CD4-positive, alpha-beta T cell treated with Interleukin-15 for 4 hours (primary cell): ENCODE results near the gene PCBP3.
"Not testable (repeated sequence)": the region's sequence is repeated elsewhere in the genome, so short reads cannot be mapped to it uniquely, and the experiment has no call there.

Experiments used
- DNase-seq: peaks from one replicate; pipeline ENCODE4 v3.0.0-alpha.2; 2020; ENCODE audit warnings: low spot score

Gene PCBP3

DNA sequence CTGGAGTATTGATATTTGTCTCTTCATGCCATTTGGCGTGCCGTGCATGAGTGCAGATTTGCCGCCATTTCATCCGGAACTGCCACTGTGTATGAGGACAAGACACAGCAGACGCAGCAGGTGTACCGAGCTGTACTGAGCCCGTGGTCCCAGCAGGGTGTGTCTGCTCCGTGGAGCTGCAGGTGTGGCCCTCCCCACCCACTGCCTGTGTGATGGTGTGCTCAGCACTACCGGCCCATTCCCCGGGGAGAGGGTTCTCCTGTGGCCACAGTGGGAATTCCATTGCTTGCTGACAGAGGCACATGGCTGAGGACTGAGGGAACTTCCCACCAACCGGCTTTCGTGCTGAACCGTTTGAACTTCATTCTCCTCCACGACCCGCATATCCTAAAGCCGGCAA, 303.8 kb downstream of the PCBP3 start:
- DNase-seq: no peak

DNA sequence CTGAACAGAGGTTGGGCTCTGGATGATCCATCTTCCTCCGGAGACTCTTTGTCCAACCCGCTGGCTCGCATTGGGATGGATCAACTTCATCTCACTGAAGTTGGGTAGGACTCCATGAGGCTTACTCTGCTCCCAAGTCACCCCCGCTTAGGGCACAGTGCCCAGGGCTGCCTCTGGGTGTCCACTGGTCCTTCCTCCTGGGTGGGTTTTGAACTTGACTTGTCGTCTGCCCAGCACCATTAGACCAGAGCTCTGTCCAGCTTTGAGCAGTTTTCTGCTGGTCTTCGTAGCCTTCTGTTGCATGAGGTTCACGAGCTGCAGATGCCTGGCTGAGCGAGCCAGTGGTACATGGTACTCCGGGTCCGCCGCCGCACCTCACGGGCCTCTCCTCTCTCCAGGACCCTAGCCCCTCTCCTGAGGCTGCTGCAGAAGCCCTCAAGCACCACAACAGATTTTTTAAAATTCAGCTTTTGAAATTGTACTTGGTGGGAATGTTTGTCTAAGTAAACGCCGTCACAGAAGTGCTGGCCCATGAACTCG, 304.3 kb downstream of the PCBP3 start:
- no peak for DNase-seq

DNA sequence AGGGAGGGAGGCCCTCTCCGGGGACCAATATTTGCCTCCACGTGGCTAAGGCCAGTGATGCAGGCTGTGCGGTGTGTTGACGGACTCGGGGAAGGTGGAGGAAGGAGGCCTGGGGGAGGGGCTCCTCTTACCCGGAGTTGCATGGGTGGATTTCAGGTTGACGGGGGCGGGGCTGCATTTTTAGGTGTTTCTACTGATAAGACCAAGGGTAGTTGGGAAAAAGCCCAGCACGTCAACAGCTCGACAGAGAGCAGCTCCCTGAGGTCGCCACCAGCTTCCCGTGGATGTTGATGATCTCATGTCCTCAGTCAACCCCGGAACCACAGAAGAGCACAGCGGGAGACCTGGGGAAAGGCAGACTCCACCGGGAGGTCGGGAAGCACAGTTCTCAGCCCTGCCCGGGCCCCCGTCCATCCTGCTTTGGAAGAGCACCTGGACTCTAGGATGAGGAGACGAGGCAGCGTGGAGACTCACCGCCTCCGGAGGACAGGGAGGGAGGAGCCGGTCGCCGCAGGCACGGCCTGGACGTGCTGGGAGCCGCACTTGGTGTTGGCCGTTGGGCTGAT, 305.1 kb downstream of the PCBP3 start:
- no peak for DNase-seq

DNA sequence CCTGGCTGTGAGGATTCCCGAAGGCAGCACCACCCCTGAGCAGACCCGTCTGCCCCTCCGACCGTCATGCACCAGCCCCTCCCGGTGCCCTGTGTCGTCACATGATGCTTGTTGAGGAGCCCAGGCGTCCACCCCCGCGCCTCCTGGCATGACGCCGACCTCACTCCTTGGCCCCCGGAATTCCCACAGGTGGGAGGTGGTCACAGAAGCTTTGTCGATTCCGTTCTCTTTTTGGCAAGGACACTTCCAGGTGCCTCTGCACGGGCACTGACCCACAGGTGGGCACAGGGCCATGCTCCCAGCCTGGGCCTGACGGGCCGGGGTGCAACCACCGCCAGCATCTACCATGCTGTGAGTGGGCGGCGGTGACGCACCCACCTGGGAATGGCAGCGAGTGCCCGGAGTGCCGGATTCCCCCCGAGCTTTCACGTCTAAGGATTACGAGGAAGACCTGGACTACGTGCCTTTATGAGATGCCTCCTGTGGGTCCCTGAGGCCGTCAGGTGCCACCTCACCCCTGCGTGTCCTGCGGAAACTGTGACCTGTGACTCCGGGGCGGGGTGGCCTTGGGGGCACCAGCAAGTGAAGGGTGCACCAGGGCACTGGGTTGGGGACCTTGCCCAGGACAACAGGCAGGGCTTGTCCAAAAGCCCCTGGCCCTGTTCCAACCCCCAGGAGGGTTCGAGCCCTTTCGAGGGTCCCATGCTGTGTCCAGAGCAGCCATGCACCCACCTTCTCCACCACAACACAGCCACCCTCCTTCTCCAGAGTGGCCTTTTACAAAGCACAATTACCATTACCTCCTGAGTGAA, 306.6 kb downstream of the PCBP3 start:
- DNase-seq: no peak

DNA sequence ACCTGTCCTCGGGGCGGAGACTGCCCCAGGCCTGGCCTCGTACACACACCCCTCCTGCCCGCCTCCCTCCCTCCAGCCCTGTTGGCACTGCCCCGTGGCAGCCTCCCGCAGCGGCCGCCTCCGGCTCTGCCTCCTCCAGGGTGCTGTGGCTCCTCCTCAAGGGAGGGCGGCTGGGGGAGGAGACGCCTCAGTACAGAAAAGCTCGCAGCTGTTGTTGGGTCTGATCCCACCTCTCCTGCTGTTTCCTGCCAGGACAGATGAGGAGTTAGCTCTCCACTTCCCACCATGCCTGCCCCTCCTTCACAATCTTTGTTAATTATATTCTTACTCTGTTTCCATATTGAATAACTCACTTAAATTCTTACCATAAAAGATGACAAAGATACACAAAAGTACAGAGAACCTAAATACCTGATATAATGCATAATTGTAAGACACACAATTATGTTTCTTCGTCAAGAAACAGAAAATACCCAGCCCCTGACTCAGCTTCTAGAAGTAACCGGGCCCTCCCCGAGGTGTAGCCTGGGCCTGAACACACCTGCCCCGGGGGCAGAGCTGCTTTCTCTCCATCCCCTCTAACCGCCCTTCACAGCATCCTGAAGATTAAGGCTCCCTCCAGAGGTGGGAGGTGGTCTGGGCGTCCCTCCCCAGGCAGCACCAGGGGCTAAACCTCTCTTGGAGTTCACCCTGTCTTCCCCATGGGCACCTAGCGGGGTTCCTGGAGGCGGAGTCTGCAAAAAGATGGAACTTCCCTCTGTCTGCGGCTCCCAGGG, 307.4 kb downstream of the PCBP3 start:
- DNase-seq: no peak

DNA sequence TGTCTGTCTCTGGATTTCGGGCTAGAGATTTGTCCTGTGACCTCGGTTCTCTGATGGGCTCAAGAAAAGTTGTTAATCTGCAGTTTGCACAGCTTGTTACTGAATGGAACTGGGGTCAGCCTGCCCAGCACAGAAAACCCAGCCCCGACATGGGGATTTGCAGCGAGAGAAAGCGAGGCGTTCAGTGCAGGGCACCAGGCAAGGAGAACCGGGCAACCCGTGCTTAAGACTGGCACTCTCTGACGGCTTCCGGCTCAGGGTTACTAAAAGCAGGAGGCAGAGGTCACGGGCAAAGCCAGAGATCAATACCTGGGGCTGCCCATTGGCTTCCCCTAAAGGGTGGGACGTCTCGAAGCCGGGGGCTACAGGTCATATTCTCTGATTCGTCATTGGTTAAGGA, 308.2 kb downstream of the PCBP3 start:
- no peak for DNase-seq

DNA sequence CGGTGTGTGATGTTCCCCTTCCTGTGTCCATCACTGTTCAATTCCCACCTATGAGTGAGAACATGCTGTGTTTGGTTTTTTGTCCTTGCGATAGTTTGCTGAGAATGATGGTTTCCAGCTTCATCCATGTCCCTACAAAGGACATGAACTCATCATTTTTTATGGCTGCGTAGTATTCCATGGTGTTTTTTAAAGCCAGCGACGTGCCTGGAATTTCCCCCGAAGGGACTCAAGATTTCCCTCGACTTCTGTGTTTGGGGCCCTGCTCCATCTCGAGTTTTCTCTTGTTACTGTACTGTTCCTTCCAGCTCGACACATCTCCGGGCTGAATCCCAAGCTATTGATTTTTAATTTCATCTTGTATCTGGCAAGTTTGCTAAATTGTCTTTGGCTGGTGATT, 309.0 kb downstream of the PCBP3 start:
- not testable (repeated sequence) for DNase-seq

DNA sequence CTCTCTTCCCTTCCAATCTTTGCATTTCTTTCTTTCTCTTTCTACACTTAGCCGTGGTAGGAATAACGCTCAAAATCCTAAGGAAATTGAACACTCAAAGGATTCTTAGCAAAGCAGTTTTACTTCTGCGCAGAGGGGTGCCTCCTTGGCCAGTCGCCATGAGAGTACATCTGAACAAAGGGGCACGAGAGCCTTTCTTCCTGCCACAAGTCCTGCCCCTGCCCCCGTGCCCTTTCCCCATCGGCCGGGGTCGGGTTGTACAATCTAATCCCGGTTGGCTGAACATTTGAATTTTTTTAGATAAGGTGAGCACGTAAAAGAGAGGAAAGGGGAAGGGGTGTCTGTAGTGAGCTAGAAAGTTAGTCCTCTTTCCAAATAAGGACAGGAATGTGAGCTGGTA, 309.4 kb downstream of the PCBP3 start:
- no peak for DNase-seq

DNA sequence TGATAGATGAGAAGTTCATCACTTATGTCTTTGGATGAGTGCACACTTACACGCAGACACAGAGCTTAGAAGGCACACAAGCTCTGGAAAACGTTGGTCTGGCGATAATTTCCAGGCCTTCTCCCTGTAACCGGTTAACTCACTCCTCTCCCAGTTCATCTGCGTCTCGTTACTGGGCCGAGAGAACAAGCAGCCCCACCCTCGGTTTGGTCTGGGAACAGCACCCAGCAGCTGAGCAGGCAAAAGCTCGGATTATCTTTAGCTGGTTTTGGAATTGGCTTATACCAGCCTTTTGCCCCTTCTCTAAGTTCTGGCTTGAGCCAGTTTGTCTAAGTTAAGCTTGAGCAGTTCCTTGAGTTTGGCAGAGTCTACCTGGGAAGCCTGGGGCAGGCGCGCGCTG, 310.7 kb downstream of the PCBP3 start:
- no peak for DNase-seq

DNA sequence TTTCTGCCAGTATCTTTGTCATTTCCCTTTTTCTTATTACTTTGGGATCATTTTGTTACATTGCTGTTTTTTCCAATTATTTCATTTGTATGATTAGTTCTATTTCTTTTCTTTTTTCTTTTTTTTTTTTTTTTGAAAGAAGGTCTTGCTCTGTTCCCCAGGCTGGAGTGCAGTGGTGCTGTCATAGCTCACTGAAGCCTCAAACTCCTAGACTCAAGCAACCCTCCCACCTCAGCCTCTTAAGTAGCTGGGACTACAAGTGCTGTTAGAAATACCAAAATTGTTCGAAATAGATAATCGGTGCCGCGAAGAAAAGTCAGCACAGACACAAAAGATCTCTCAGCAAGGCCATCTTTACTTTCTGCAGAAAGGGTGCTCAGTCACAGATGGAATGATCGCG, 311.4 kb downstream of the PCBP3 start:
- no peak for DNase-seq

DNA sequence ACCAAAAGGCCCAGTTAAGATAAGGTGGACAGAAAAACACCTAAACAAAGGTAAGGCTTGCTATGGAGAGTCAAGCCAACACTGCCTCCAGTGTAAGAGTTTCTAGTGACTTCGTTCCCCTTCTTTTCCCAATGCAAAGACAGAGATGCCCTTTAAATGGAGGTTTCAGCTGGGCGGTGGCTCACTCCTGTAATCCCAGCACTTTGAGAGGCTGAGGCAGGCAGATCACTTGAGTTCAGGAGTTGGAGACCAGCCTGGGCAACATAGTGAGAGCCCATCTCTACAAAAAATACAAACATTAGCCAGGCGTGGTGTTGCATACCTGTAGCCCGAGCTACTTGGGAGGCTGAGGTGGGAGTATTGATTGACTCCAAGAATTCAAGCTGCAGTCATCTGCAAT, 314.0 kb downstream of the PCBP3 start:
- DNase-seq: no peak

DNA sequence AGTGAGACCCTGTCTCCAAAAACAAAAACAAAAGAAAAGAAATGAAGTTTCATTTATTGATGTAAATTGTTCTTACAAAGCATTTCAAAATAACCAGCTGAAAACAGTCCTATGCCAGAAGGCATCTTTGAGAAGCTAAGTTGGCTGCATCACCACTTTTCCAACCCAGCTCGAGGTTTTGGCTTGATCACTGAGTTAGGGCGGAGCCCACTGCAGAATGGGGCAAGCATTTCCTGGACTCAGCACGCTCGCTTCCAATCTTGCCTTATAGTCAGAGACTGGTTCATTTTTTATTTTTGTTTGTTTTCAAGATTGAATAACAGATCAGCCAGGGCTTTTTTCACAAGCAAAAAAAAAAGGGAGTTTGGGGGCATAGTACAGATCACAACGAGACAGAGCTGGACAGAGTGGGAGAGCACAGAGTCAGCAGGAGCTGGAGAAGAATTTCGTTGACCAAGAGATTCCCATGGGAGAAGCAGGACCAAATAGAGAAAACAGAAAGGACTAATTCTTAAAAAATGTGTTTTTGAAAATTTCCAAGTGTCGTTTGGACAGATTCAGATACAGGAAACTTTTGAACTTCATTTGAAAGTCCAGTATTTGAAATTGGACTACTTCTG, 314.6 kb downstream of the PCBP3 start:
- no peak for DNase-seq

DNA sequence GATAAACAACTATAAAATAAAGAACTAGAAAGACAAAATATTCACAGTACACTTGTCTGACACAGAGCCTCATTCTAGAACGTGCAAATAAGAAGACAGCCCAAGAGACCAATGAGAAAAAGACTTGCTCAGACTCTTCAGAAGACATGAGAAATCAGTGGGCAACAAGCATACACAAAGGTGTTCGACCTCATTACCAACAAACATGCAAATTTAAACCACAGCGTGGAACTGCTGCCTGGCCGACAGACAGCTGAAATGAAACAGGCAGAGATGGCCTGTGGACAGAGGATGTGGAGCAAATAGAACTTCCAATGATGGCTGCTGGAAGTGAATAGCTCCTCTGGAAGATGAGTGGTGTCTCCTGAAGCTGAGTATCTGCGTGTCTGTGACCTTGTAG, 315.7 kb downstream of the PCBP3 start:
- no peak for DNase-seq

DNA sequence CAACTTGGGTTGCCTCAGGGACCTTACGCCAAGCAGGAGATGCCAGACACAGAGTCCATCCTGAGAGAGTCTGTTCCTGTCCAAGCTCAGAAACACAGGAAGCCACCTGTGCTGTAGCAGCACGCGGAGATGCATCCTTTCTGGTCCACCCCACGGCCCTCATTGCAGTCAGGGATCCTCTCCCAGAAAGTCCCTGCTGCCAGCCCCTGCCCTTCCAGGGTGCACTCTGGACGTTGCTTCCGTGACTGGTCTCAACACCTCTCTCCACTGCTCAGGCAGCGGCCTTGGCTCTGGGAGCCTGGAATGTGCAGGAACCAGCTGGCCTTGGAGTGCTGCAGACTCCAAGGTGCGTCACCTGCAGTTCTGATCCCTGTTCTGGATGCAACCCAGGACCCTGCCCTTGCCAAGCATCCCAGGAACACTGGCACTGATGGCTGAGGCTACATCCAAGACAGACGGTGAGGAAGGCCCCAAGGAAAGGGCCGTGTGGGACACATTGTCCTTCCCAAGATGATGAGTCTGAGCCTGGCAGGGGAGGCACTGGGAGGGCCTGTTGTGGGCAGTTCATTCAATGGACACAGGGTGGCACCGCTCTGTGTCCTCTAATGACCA, 316.4 kb downstream of the PCBP3 start:
- DNase-seq: no peak

DNA sequence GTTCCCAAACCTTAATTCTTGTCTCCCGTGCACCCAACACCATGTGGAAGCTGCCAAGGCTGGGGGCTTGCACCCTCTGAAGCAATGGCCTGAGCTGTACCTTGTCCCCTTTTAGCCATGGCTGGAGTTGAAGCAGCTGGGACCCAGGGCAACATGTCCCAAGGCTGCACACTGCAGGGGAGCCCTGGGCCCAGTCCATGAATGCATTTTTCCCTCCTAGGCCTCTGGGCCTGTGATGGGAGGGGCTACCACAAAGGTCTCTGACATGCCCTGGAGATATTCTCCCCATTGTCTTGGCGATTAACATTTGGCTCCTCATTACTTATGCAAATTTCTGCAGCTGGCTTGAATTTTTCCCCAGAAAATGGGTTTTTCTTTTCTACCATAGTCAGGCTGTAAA, 317.9 kb downstream of the PCBP3 start:
- DNase-seq: not testable (repeated sequence)

DNA sequence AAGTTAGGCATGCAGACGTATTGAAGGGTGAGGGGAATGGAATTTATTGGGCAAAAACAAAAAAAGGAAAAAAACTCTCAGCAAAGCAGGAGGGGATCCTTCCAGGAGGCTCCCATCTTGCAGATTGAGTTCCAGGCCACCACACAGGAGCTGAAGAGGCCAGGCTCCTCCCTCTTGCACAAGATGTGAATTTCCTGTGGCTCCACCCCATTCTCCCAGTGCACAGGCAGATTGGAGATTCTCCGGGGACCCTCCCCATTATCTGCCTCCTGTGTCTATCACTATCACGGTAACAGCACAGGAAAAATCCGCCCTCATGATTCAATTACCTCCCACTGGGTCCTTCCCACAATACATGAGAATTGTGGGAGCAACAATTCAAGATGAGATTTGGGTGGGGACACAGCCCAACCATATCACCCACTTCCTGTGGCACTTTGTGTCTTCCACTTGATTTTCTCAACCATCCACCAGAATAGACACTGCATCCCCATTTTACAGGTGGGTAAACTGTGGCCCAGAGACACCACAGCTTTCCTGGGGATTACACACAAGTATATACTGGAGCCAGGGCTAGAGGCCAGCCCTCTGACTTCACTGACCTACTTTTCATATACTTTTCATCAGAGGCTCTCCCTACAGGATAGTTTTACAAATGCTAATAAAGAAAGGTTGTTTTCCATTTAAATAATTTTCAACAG, 319.2 kb downstream of the PCBP3 start:
- no peak for DNase-seq

DNA sequence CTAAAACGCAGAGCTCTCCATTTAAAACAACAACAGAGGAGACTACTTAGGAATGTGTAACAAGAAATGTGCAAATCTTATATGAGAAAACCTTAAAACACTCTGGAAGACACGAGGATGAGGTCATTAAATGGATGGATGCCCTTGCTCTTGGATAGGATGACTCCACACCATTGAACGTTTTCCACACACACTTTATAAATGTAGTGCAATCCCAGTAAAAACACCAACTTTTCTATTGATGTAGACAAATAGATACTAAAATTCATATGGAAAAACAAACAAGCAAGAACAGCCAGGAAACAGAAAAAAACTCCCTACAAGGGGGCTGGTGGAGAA, 319.7 kb downstream of the PCBP3 start:
- no peak for DNase-seq

DNA sequence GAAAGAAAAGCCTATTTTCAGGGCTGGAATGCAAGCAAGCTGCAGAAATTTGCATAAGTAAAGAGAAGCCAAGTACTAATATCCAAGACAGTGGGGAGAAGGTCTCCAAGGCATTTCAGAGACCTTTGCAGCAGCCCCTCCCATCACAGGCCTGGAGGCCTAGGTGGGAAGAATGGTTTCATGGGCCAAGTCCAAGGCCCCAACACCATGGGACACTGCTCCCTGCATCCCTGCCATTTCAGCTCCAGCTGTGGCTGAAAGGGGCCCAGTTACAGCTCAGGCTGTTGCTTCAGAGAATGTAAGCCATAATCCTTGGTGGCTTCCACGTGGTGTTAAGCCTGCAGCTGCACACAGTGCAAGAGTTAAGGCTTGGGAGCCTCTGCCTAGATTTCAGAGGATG, 321.1 kb downstream of the PCBP3 start:
- DNase-seq: no peak

DNA sequence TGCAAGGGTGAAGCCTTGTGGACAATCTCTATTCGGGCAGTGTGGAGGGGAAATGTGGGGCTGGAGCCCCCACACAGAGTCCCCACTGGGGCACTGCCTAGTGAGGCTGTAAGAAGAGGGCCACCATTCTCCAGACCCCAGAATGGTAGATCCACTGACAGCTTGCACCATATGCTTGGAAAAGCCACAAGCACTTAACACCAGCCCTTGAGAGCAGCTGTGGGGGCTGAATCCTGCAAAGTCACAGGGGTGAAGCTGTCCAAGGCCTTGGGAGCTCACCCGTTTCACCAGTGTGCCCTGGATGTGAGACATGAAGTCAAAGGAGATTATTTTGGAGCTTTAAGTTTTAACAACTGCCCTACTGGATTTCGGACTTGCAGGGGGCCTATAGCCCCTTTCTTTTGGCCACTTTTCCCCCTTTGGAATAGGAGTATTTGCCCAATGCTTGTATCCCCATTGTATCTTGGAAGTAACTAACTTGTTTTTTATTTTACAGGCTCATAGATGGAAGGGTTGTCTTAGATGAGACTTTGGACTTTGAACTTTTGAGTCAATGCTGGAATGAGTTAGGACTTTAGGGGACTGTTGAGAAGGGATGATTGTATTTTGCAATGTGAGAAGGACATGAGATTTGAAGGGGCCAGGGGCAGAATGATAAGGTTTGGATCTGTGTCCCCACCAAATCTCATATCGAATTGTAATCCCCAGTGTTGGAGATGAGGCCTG, 321.7 kb downstream of the PCBP3 start:
- DNase-seq: no peak

DNA sequence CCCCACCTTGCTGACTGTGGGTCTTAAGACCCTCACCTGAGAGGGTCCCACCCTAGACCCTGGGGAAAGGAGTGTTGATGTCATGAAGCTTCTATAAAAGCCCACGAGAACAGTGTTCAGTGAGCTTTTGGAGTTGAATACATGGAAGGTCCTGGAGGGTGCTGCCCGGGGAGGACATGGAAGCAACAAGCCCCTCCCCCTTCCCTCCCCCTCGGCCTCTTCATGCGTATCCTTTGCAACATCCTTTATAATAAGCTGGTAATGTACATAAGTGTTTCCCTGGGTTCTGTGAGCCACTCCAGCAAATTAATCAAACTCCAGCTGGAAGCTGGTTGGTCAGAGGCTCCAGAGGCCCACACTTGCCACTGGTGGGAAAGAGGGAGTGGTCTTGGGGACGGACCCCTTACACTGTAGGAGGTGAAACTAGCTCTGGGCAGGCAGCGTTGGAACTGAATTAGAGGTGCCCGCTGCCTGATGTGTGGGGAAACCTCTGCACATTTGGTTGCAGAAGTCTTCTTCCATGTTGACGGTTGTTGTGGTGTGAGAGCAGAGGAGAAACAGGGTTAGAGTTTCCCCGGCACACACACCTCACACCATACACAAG, 323.4 kb downstream of the PCBP3 start:
- DNase-seq: no peak
